Uterine smooth muscle cell (primary cell): ENCODE measurements around the gene ZDHHC12. TPM values are rescaled to one million over a fixed set of nuclear protein-coding genes. Genes with fewer than 3 reads are reported as not detected.

ENCODE experiments used
- total RNA-seq: library from RNA; depleted of rRNA; stranded (reverse); fragments of >200 nt; gene quantifications from 2 replicates; pipeline ENCODE4 v1.2.3, GENCODE V29; 2014

The ZDHHC12 gene
- total RNA-seq = 29.1 and 42.5 TPM in 2 replicates

DNA sequence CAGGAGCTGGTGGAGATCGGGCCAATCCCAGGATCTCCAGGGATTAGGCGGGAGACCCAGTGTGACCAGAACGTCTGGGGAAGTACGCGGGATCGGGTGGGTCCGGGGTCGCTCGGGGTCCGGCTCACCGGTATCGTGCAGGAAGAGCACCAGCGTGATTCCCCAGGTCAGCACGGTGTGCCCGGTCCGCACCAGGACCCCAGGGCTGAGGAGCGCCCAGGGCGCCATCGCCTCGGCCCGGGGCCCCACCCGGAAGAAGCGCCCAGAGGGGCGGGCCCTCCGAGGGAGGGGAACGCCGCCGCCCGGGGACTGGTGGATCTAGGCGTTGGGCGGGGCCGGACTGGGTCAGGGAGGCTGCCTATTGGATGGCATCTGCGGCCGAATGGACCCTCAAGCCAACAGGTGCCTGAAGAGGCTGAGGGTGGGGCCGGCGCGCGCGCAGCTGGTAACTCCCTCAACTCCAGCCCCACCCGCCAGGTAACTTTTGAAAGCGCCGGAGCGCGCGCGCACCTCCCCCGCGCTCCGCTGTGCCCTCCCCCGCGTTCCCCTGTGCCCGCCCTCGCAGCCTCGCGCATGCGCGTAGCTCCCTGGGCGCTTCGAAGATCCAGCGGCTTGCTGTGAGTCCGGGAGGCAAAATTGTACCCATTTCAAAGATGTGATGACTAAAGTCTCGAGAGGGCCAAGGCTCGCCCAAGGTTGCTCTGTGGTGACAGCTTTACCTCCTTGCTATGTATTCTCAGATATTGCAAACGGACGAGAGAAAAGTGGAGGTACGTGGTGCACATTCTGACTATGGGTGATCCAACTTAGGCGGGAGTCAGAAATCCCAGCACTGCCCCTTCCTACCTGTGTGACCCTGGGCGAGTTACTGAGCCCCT is at the start of gene ZDHHC12:
TSS of gene ZDHHC12 (minus strand) at position 262 of the 878 bp plus-strand sequence. CDS start at position 228, 34 bp downstream.

DNA sequence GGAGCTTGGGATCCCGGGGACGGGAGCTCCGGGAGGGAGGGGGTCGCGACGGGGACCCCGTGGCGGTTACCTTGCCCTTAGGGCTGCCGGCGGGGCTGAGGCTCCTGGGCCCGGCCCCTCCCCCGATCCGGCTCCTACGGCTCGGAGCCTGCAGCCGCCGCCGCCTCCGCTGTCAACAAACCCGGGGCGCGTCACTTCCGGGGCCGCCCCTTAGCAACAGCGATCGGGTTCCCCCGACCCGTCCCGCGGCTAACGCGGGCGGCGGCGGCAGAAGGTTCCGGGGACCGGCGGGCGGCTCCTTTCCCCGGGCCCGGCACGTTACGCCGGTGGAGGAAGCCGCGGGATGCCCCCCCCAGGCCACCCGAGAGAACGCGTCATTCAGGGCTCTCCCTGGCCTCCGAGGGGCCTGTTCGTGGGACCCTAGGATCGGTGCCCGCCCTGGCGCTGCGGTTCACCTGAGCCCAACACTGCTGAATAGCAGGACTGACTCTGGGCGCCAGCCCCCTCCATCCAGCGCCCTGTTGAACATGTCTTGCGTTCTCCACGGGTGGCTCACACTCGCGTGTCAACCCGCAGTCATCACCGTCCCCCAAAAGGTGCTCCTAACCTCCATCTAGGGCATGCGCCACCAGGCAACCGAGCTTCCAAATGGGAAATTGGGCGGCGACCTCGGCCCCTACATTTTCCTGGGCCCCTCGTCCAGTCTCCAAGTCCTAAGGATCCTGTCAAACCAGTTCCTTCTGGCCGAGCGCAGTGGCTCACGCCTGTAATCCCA is 48.0 kb upstream of the ZDHHC12 start, which contains the start of gene ZER1:
TSS of gene ZER1 (minus strand) at position 183 of the 775 bp plus-strand sequence. CDS start 16,362 bp downstream, outside the sequence.

GRCh38 chr9:128702445-128702948 is 21.4 kb downstream of the ZDHHC12 start, which contains the start of gene PKN3:
TSS of gene PKN3 (plus strand) at chr9:128702503. CDS start at chr9:128702916, 413 bp downstream.

DNA sequence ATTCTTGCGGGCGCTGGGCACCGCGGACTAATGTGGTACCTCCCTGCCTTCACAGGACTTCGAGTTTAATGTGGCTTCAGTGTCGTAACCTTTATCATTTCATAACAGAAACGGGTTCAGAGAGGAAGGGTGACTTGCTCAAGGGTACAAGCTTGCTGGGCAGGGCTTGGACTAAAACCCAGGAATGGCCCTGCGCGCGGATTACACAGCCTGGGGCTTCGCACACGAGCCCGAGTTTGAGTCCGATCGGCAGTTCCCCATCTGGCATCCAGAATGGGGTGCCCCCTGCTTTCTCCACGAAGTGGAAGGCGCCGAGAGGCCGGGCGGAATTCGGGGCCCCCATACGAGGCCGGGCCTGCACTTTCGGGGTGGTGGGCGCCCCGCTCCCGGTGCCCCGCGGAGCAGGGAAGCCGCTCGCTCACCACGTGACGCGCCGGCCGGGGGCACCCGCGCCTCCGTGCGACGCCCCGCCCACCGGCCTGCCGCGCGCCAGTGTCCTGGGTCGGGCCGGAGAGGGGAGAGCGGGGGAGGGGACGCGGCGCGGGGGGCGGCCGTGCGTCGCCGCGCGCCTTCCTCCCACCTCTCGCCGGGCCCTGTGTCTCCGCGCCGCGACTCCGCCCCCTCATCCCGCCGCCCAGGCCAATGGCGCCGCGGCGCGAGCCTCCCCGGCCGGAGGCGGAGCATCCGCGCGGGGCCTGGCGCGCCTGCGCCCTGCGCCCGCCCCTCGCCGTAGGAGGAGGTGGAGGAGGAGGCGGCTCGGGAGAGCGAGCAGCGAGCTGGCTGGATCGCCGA is 35.2 kb downstream of the ZDHHC12 start, which contains the start of gene SET:
TSS of gene SET (plus strand) at position 722 of the 792 bp plus-strand sequence. CDS start 361 bp downstream, outside the sequence.

Other genes starting within 250 kb of the ZDHHC12 start
- 31.9 and 42.6 TPM in 2 replicates for gene GLE1, start 219.4 kb downstream of the ZDHHC12 start, total RNA-seq
- gene SPTAN1, start 171.5 kb downstream of the ZDHHC12 start, total RNA-seq = 323 and 344 TPM in 2 replicates
- gene DYNC2I2, start 67.3 kb downstream of the ZDHHC12 start, total RNA-seq = 52.7 and 113 TPM in 2 replicates
- 571 and 611 TPM in 2 replicates for gene SET, start 34.9 kb downstream of the ZDHHC12 start, total RNA-seq
- gene PKN3, start 21.6 kb downstream of the ZDHHC12 start, total RNA-seq = 1.5 and 4.0 TPM in 2 replicates
- 20.8 and 23.6 TPM in 2 replicates for gene ZER1, start 47.8 kb upstream of the ZDHHC12 start, total RNA-seq
- 11.4 and 13.8 TPM in 2 replicates for gene TBC1D13, start 63.1 kb upstream of the ZDHHC12 start, total RNA-seq
- gene ENDOG, start 94.4 kb upstream of the ZDHHC12 start, total RNA-seq = 20.9 and 48.4 TPM in 2 replicates
- 19.5 and 20.2 TPM in 2 replicates for gene SPOUT1, start 105.7 kb upstream of the ZDHHC12 start, total RNA-seq
- gene KYAT1, start 157.8 kb upstream of the ZDHHC12 start, total RNA-seq = 12.2 and 13.4 TPM in 2 replicates
- 29.1 and 36.1 TPM in 2 replicates for gene LRRC8A, start 158.0 kb upstream of the ZDHHC12 start, total RNA-seq
- 3.4 and 6.2 TPM in 2 replicates for gene PHYHD1, start 196.9 kb upstream of the ZDHHC12 start, total RNA-seq
- gene DOLK, start 223.5 kb upstream of the ZDHHC12 start, total RNA-seq = 31.6 and 32.9 TPM in 2 replicates
- 37.7 and 70.7 TPM in 2 replicates for gene NUP188, start 223.6 kb upstream of the ZDHHC12 start, total RNA-seq